Keratinocyte (primary cell): ENCODE results near the gene BEST2.

ENCODE experiments used
- CTCF ChIP-seq, 3 experiments: IDR thresholded peaks in 1 of 3; conservative IDR thresholded peaks in 1 of 3; optimal IDR thresholded peaks in 1 of 3; 2 replicates in 2 of 3; 3 replicates in 1 of 3; pipeline versions ENCODE3 to v1.5.1; 2011; ENCODE audit warnings: low read length in 3 of 3, mild to moderate bottlenecking in 3 of 3, moderate library complexity in 2 of 3, control low read depth in 1 of 3, inconsistent platforms in 1 of 3; ENCODE audit not compliant: insufficient read depth in 2 of 3; ENCODE audit errors: extremely low read depth in 1 of 3
- EZH2 ChIP-seq: IDR thresholded peaks from one replicate; pipeline ENCODE4 v1.6.1; 2012; ENCODE audit warnings: inconsistent platforms, mild to moderate bottlenecking, low read length, moderate library complexity

- no peak for TF ChIP-seq CTCF (optimal IDR thresholded peaks at IDR 0.05 in 1 of 3, IDR thresholded peaks at IDR 0.05 in 1 of 3, conservative IDR thresholded peaks at IDR 0.05 in 1 of 3; ENCODE audit: extremely low read depth in 1 of 3, insufficient read depth in 2 of 3, low read length in 3 of 3)
- no peak for TF ChIP-seq EZH2
These were observed 14.4 kb upstream of the BEST2 start, which contains the start of gene GET3 for GRCh38 chr19:12736995-12737834.
